ENCODE results near the gene CUX1.
"Not testable (repeated sequence)": the region's sequence is repeated elsewhere in the genome, so short reads cannot be mapped to it uniquely, and the experiment has no call there.

Gene CUX1

GRCh38 chr7:101782896-101783295 lies 34.5 kb upstream of the CUX1 start:
- H3K4me3 ChIP-seq (ENCODE audit: low read depth, low read length) = no peak overlapping the region
- H3K27ac ChIP-seq (ENCODE audit: low read depth, low read length) = no peak overlapping the region
- H2AFZ ChIP-seq (ENCODE audit: low read length, unreplicated experiment) = no peak overlapping the region
- no peaks in the 10 kb centered on the region for H3K4me1 ChIP-seq (ENCODE audit: control insufficient read depth, insufficient read depth, low read length, unreplicated experiment)
- peaks cover 14% of the 10 kb centered on the region for H3K27me3 ChIP-seq (ENCODE audit: insufficient read depth, low read length)
- H3K79me2 ChIP-seq (ENCODE audit: control insufficient read depth, insufficient read depth, low read length, unreplicated experiment) = no peaks in the 10 kb centered on the region
- no peaks in the 10 kb centered on the region for H3K36me3 ChIP-seq (ENCODE audit: insufficient read depth, low read length)

GRCh38 chr7:101783381-101784181 lies 33.8 kb upstream of the CUX1 start:
- Histone ChIP-seq H3K27ac (ENCODE audit: low read depth, low read length) (no peak overlapping the region), H2AFZ (ENCODE audit: low read length, unreplicated experiment) (no peak overlapping the region), H3K27me3 (ENCODE audit: insufficient read depth, low read length) (peaks cover 11% of the 10 kb centered on the region), H3K79me2 (ENCODE audit: control insufficient read depth, insufficient read depth, low read length, unreplicated experiment) (no peaks in the 10 kb centered on the region), H3K4me3 (ENCODE audit: low read depth, low read length) (no peak overlapping the region), H3K4me1 (ENCODE audit: control insufficient read depth, insufficient read depth, low read length, unreplicated experiment) (no peaks in the 10 kb centered on the region), H3K36me3 (ENCODE audit: insufficient read depth, low read length) (no peaks in the 10 kb centered on the region)

DNA sequence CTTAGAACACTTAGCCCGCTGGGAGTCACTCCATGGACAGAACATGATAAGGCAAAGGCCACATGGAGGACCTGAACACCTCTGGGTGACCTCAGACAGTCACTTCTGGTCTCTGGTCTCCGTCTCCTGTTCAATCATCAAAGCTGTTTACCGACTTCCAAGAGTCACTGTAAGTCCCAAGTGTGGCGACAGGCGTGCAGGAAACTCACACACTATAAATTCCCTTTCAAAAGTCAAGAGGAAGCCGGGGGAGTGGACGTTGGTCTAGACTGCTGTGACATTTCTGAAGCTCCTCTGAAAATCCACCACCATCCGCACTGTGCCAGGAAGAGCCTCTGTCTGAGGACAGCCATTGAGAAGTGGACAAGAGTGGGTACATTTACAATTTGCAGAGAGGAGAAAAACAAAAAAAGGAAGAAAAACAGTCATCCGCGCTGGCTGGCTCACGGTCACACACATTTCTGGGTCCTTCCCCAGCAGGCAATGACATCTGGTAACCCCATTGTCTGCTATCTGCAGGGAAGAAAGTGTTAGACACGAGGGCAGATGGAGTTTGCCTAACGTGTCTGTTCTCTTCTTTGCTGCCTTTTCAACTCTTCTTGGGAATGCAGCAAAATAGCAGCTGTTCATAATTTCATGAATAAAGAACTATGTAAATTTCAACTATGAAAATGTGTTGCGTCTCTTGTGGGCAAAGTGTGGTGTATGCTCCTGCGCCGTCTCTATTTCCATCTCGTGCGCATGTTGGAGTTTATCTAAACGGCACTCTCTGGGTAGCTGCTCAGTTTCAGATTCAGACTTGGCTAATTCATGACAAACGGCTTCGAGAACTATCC lies 32.9 kb upstream of the CUX1 start:
- Histone ChIP-seq H3K79me2 (ENCODE audit: control insufficient read depth, insufficient read depth, low read length, unreplicated experiment) (no peaks in the 10 kb centered on the region), H2AFZ (ENCODE audit: low read length, unreplicated experiment) (no peak overlapping the region), H3K4me3 (ENCODE audit: low read depth, low read length) (no peak overlapping the region)

DNA sequence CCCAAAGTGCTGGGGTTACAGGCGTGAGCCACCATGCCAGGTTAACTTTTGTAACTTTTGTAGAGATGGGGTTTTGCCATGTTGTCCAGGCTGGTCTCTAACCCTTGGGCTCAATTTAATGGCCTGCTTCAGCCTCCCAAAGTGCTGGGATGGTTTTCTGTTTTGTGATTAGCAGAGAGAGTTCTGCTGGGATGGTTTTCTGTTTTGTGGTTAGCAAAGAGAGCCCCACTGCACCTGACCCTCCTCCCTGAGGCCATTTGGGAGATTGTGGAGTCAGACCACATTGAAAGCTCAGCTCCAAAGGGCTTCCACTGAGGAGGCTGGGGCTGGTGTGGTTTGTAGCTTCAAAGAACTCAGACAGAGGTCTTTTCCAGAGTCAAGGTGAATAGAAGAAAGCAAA lies 29.6 kb upstream of the CUX1 start:
- Histone ChIP-seq H3K27ac (ENCODE audit: low read depth, low read length) (no peak overlapping the region), H3K36me3 (ENCODE audit: insufficient read depth, low read length) (no peaks in the 10 kb centered on the region), H3K4me3 (ENCODE audit: low read depth, low read length) (no peak overlapping the region), H3K79me2 (ENCODE audit: control insufficient read depth, insufficient read depth, low read length, unreplicated experiment) (no peaks in the 10 kb centered on the region), H3K4me1 (ENCODE audit: control insufficient read depth, insufficient read depth, low read length, unreplicated experiment) (peaks cover 3% of the 10 kb centered on the region), H3K27me3 (ENCODE audit: insufficient read depth, low read length) (peaks cover 7% of the 10 kb centered on the region), H2AFZ (ENCODE audit: low read length, unreplicated experiment) (no peak overlapping the region)

More for the DNA sequence above, 32.9 kb upstream of the CUX1 start:
- H3K36me3 ChIP-seq (ENCODE audit: insufficient read depth, low read length) = no peaks in the 10 kb centered on the region
- peaks cover 11% of the 10 kb centered on the region for H3K27me3 ChIP-seq (ENCODE audit: insufficient read depth, low read length)
- H3K4me1 ChIP-seq (ENCODE audit: control insufficient read depth, insufficient read depth, low read length, unreplicated experiment) = no peaks in the 10 kb centered on the region
- H3K27ac ChIP-seq (ENCODE audit: low read depth, low read length) = no peak overlapping the region

DNA sequence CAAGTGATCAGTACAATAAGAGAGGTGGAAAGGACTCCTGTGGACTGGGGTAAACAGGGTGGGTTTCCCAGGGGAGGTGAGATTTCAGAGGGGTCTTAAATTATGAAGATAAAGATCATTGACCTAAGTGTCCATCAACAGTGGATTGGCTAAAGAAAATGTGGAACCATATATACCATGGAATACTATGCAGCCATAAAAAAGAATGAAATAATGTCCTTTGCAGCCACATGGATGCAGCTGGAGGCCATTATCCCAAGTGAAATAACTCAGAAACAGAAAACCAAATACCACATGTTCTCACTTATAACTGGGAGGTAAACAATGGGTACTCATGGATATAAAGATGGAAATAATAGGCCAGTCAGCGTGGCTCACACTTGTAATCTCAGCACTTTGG lies 28.9 kb upstream of the CUX1 start:
- no peaks in the 10 kb centered on the region for H3K36me3 ChIP-seq (ENCODE audit: insufficient read depth, low read length)
- H2AFZ ChIP-seq (ENCODE audit: low read length, unreplicated experiment) = no peak overlapping the region
- no peaks in the 10 kb centered on the region for H3K79me2 ChIP-seq (ENCODE audit: control insufficient read depth, insufficient read depth, low read length, unreplicated experiment)
- peaks cover 3% of the 10 kb centered on the region for H3K4me1 ChIP-seq (ENCODE audit: control insufficient read depth, insufficient read depth, low read length, unreplicated experiment)
- no peak overlapping the region for H3K4me3 ChIP-seq (ENCODE audit: low read depth, low read length)
- H3K27me3 ChIP-seq (ENCODE audit: insufficient read depth, low read length) = peaks cover 7% of the 10 kb centered on the region
- H3K27ac ChIP-seq (ENCODE audit: low read depth, low read length) = no peak overlapping the region

DNA sequence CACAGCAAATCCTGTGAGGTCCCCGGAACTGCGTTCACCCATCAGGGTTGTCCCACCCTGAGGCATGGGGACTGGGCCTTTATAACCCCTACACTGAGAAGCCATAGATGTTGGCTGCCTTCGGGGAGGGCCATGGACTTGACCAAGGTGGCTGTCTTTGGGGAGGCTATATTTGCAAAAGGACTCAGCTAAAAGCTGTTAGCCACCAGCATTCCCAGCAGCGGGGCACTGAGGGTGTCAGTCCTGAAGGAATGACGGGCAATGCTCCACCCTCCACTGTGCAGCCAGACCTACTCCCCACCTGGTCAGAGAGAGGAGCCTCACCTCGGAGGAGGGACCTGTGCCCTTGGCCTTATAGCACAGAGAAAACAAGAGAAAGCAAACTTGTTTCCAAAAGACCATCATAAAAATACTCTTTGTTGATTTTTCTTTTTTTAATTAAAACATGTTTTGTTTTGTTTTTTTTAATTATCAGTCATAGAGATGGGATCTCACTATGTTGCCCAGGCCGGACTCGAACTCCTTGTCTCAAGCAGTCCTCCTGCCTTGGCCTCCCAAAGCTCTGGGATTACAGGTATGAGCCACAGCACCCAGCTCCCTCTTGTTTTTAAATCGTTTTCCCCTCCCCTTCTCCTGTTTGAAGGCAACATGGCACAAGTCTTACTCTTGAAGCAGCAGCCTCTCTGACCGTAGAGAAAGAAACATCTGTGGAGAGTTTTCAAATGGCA lies 26.7 kb upstream of the CUX1 start:
- Histone ChIP-seq H3K36me3 (ENCODE audit: insufficient read depth, low read length) (no peaks in the 10 kb centered on the region), H3K4me1 (ENCODE audit: control insufficient read depth, insufficient read depth, low read length, unreplicated experiment) (peaks cover 3% of the 10 kb centered on the region), H3K27ac (ENCODE audit: low read depth, low read length) (no peak overlapping the region), H3K79me2 (ENCODE audit: control insufficient read depth, insufficient read depth, low read length, unreplicated experiment) (no peaks in the 10 kb centered on the region), H3K4me3 (ENCODE audit: low read depth, low read length) (no peak overlapping the region), H3K27me3 (ENCODE audit: insufficient read depth, low read length) (no peaks in the 10 kb centered on the region; the same call in 1 of the 2 replicates), H2AFZ (ENCODE audit: low read length, unreplicated experiment) (no peak overlapping the region)

GRCh38 chr7:101792051-101792681 lies 25.3 kb upstream of the CUX1 start:
- Histone ChIP-seq H3K4me1 (ENCODE audit: control insufficient read depth, insufficient read depth, low read length, unreplicated experiment) (peaks cover 3% of the 10 kb centered on the region), H3K4me3 (ENCODE audit: low read depth, low read length) (no peak overlapping the region), H3K27me3 (ENCODE audit: insufficient read depth, low read length) (peaks cover 2% of the 10 kb centered on the region; the same call in 1 of the 2 replicates), H2AFZ (ENCODE audit: low read length, unreplicated experiment) (no peak overlapping the region), H3K36me3 (ENCODE audit: insufficient read depth, low read length) (no peaks in the 10 kb centered on the region), H3K27ac (ENCODE audit: low read depth, low read length) (0 out of 2 replicates have a peak overlapping the region, but pooled peaks have one; percentile 2), H3K79me2 (ENCODE audit: control insufficient read depth, insufficient read depth, low read length, unreplicated experiment) (no peaks in the 10 kb centered on the region)

DNA sequence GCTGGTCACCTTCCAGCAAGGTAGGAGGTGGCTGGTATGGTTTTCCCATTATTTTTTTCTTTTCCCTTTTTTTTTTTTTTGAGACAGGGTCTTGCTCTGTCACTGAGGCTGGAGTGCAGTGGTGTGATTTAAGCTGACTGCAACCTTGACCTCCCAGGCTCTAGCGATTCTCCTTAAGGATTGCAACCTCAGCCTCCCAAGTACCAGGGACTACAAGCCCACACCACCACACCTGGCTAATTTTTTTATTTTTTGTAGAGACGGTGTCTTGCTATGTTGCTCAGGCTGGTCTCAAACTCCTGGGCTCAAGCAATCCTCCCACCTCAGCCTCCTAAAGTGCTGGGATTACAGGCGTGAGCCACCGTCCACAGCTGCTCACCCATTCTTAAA lies 24.7 kb upstream of the CUX1 start:
- H3K79me2 ChIP-seq (ENCODE audit: control insufficient read depth, insufficient read depth, low read length, unreplicated experiment); H3K4me1 ChIP-seq (ENCODE audit: control insufficient read depth, insufficient read depth, low read length, unreplicated experiment); H3K36me3 ChIP-seq (ENCODE audit: insufficient read depth, low read length); H3K4me3 ChIP-seq (ENCODE audit: low read depth, low read length); H2AFZ ChIP-seq (ENCODE audit: low read length, unreplicated experiment); H3K27me3 ChIP-seq (ENCODE audit: insufficient read depth, low read length); H3K27ac ChIP-seq (ENCODE audit: low read depth, low read length): not testable (repeated sequence)

- Histone ChIP-seq H3K4me3 (ENCODE audit: low read depth, low read length) (no peak overlapping the region), H3K4me1 (ENCODE audit: control insufficient read depth, insufficient read depth, low read length, unreplicated experiment) (peaks cover 3% of the 10 kb centered on the region), H3K79me2 (ENCODE audit: control insufficient read depth, insufficient read depth, low read length, unreplicated experiment) (no peaks in the 10 kb centered on the region), H2AFZ (ENCODE audit: low read length, unreplicated experiment) (no peak overlapping the region), H3K27me3 (ENCODE audit: insufficient read depth, low read length) (peaks cover 11% of the 10 kb centered on the region; the same call in 1 of the 2 replicates), H3K27ac (ENCODE audit: low read depth, low read length) (no peak overlapping the region), H3K36me3 (ENCODE audit: insufficient read depth, low read length) (no peaks in the 10 kb centered on the region)
Measured at GRCh38 chr7:101795461-101795860, 22.0 kb upstream of the CUX1 start.

DNA sequence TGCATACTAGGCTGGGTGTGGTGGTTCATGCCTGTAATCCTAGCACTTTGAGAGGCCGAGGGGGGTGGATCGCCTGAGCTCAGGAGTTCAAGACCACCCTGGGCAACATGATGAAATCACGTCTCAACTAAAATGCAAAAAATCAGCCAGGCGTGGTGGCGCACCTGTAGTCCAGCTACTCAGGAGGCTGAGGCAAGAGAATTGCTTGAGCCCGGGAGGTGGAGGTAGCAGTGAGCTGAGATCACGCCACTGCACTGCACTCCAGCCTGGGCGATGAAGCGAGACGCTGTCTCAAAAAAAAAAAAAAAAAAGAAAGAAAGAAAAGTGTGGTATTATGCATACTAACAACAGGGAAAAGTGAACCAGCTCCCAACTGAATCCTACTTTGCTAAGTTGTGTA lies 19.3 kb upstream of the CUX1 start:
- peaks cover 17% of the 10 kb centered on the region for H3K27me3 ChIP-seq (ENCODE audit: insufficient read depth, low read length)
- not testable (repeated sequence) for H3K4me1 ChIP-seq (ENCODE audit: control insufficient read depth, insufficient read depth, low read length, unreplicated experiment); H3K79me2 ChIP-seq (ENCODE audit: control insufficient read depth, insufficient read depth, low read length, unreplicated experiment); H3K4me3 ChIP-seq (ENCODE audit: low read depth, low read length); H2AFZ ChIP-seq (ENCODE audit: low read length, unreplicated experiment); H3K36me3 ChIP-seq (ENCODE audit: insufficient read depth, low read length); H3K27ac ChIP-seq (ENCODE audit: low read depth, low read length)
